Skin epidermis (tissue), 12 donors: ENCODE data around the gene STAG1.
"Not testable (repeated sequence)": the region's sequence is repeated elsewhere in the genome, so short reads cannot be mapped to it uniquely, and the experiment has no call there.

Experiments
- H3K27ac ChIP-seq, 21 experiments: fragments of 200-600 bp; sonication (generic) in 11 of 21; one replicate each; pipeline ENCODE4 v1.5.0; 2020; ENCODE audit warnings: mild to moderate bottlenecking in 3 of 21, inconsistent platforms in 2 of 21, moderate library complexity in 2 of 21
- H3K4me3 ChIP-seq, 7 experiments: fragments of 200-600 bp; sonication (generic) in 2 of 7; one replicate each; pipeline ENCODE4 v1.5.0; 2020; ENCODE audit warnings: inconsistent platforms in 2 of 7, mild to moderate bottlenecking in 2 of 7, moderate library complexity in 1 of 7

The STAG1 gene

DNA sequence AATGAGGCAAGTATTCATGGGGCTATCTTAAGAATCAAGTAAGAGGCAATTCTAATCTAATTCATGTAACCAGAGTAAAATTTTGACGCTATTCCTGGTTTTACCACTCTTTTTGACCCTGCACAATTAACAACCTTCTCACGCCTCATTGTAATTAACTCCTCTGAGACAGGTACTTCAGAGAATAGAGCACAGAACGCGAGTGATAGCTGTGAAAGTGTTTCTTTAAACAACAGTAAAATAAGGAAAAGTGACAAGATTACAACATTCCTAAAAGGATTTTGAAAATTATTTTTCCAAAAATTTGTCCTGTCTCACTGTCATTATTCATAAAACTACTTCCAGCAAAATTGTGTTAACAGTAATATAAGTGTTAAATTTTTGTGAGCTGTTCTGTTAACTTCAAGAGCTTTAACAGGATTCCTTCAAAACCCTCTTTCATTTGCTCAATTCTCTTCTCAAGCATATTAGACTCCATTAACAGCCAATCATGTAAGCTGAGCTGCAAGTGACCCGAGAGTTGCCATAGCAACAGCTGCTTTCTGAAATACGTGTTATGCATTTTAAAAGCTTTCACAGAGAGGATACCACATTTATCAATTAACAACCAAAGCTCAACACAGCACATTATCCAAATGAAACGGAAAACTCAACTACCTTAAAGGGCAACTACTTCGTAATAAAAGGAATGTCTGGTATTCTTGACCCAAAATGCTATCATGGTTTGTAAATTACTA lies 93.1 kb downstream of the STAG1 start:
- Histone ChIP-seq H3K4me3 (no peak overlapping the region), H3K27ac (no peak overlapping the region)

DNA sequence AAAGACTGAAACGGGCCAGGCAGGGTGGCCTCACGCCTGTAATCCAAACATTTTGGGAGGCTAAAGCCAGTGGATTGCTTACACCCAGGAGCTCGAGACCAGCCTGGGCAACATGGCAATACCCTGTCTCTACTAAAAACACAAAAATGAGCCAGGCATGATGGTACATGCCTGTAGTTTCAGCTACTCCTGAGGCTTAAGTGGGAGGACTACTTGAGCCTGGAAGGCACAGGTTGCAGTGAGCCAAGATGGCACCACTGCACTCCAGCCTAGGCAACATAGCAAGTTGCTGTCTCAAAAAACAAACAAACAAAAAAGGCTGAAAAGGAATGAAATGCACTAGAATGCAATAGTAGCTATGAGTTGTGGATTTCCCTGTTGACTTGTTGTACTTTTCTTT lies 94.7 kb downstream of the STAG1 start:
- H3K4me3 ChIP-seq: no peak overlapping the region
- H3K27ac ChIP-seq: no peak overlapping the region

- no peak overlapping the region for H3K4me3 ChIP-seq
Measured at GRCh38 chr3:136653628-136654027, 98.5 kb downstream of the STAG1 start.

DNA sequence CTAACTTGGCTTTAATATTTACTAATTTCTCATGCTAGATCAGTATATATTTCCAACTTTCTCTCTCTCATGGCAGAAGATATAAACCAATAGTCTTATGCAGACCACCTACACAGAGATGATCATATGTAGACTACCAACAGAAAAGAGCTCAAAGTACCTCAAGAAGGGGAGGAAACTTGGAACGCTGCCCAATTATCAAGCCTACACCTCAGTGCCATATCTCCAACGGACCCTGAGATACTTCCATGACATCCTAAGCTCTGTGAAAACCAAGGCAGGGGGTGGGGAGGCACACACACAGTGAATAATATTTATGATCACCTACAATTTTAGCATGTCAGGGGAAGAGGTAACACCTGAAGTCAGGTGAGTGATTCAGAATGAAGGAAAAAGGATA lies 100.6 kb downstream of the STAG1 start:
- H3K27ac ChIP-seq: no peak overlapping the region

More at GRCh38 chr3:136653628-136654027, 98.5 kb downstream of the STAG1 start:
- no peak overlapping the region for H3K27ac ChIP-seq

DNA sequence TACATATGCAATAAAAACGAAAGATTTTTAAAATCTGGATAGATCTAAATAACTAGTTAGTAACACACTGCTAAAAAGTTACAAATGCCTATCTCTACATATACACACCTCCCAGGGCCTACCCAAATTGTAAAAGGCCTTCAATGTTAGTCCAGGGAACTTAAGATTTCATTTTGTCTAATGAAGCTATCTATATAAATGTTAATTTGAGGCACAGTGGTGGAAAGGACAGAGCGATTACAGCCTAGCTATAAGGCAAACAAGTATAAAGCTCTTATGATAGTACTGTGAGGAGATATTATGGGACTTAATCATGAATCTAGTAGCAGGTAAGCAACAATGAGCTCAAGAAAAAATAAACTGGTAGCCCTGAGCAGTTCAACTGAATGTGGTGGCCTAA lies 101.7 kb downstream of the STAG1 start:
- Histone ChIP-seq H3K4me3 (no peak overlapping the region), H3K27ac (no peak overlapping the region)

More for the DNA sequence above, 100.6 kb downstream of the STAG1 start:
- no peak overlapping the region for H3K4me3 ChIP-seq

DNA sequence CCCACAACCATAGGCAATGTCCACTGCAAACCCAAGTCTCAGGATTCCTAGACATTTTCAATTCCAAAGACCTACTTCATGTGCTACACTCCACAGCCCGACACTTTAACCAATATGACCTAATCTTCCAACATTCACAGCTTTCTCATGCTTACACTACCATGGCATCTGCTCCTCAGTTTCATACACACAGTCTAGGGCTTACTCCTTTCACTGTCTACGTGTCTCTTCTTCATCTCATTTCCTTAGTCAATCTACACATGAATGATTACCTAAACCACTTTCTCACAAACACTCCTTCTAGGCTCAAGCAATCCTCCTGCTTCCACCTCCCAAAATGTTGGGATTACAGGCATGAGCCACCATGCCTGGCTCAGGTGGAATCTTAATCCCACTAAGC lies 106.3 kb downstream of the STAG1 start:
- Histone ChIP-seq H3K27ac (no peak overlapping the region), H3K4me3 (no peak overlapping the region)

DNA sequence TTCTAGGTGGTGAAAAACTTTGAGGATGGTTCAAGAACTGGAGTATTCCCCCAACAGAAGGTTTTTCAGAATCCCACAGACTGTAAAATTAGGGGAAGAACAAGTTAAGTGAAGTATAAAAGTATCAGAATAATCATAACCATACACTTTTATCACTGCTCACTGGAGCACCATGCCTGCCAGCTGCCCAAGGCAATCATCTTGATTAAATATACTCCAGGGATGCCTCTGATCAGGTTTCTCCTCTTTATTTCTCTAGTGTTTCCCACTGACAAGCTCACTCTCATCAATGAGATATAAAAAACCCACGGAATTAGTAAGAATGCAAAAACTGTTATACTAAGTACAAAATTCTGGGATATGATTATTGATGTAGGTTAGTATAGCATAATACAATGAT lies 108.0 kb downstream of the STAG1 start:
- Histone ChIP-seq H3K4me3 (no peak overlapping the region), H3K27ac (no peak overlapping the region)

DNA sequence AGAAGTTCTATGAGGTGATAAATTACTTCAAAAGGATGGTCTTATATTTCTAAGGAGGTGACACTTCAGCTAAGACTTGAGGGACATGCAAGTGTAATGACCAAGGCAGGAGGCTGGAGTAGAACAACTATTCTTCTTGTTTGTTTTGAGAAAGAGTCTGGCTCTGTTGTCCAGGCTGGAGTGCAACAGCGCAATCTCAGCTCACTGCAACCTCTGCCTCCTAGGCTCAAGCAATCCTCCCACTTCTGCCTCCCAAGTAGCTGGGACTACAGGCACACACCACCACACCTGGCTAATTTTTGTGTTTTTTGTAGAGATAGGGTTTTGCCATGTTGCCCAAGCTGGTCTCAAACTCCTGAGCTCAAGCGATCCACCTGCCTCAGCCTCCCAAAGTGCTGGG lies 108.8 kb downstream of the STAG1 start:
- H3K27ac ChIP-seq, H3K4me3 ChIP-seq: not testable (repeated sequence)

GRCh38 chr3:136642711-136643110 lies 109.5 kb downstream of the STAG1 start:
- H3K27ac ChIP-seq: no peak overlapping the region
- H3K4me3 ChIP-seq: no peak overlapping the region

DNA sequence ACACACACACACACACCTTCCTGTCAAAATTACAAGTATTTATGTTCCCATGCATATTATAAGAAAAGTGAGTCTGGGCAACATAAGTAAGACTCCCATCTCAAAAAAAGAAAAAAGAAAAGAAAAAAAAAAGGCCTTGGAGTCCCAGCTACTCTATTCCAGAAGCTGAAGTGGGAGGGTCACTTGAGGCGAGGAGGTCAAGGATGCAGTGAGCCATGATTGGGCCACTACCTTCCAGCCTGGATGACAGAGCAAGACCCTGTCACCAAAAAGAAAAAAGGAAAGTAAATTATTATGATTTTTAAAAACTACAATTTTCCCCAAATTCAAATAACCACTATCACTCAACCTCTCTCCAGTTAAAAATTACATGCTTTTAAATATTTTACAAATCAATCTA lies 113.1 kb downstream of the STAG1 start:
- H3K4me3 ChIP-seq: no peak overlapping the region
- no peak overlapping the region for H3K27ac ChIP-seq

- H3K27ac ChIP-seq: no peak overlapping the region
- H3K4me3 ChIP-seq: no peak overlapping the region
Measured at GRCh38 chr3:136637176-136637575, 115.0 kb downstream of the STAG1 start.

DNA sequence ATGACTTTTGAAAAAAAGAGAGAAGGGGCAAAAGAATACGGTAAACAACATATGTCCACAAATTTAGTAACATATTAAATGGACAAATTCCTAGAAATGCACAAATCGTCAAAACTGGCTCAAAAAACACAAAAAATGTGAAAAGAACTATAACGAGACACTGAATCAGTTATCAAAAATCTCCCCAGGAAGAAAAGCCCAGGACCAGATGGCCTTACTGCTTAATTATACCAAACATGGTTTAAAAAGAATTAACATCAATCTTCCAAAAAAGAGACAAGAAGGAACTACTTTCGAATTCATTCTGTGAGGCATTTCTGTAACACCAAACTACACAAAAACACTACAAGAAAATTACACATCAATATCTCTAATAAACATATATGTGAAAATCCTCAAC lies 117.4 kb downstream of the STAG1 start:
- no peak overlapping the region for H3K27ac ChIP-seq
- no peak overlapping the region for H3K4me3 ChIP-seq

DNA sequence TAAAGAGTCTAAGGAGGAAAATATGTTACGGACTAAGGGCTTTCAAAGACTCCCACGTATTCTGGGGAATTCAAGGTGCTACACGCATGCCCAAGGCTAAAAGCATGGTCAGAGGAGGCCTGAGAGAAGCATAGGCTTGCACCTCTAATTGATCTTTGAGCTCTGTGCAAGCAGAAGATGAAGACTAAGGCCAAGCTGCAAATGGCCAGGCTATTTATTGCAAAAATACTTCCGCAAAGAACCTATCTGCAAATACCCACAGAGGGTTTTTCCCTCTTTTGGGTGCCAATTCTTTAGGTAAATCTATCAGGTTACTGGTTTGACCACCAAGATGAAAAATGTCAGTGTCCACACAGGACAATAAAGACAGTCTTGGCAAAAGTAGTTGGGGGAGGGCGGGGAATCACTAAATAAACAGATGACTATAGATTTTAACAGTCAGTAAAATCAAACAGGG lies 119.5 kb downstream of the STAG1 start:
- Histone ChIP-seq H3K27ac (no peak overlapping the region), H3K4me3 (no peak overlapping the region)

- no peak overlapping the region for H3K4me3 ChIP-seq
- no peak overlapping the region for H3K27ac ChIP-seq
Measured at GRCh38 chr3:136631424-136631823, 120.8 kb downstream of the STAG1 start.

DNA sequence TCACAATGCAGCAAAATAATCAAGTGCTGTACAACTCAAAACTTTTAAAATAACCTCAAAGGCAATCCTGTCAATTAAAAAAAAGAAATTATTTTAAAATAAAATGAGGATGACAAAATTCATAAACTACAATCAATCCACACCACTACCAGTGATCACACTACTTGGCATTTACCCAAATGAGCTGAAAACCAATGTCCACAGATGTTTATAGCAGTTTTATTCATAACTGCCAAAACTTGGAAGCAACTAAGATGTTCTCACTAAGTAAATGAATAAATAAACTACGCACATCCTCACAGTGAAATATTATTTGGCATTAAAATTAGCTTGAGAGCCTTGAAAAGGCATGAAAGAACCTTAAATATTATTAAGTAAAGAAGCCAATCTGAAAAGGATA lies 121.3 kb downstream of the STAG1 start:
- H3K4me3 ChIP-seq: no peak overlapping the region

DNA sequence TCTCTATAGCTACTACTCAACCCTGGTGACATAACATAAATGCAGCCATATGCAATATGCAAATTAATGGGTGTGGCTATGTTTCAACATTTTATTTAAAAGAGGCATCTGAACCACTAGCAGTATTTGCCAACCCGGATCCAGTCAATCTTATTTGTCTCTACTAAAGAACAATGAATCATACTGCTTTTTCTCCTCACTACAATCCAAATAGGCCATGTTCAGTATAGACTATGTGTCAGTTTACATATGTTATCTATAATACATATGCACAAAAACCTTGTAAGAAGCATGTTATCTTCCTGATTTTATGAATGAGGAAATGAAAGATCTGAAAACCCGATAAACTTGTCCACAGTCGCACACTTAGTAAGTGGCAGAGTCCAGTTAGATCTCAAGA lies 125.7 kb downstream of the STAG1 start:
- H3K27ac ChIP-seq: no peak overlapping the region
- no peak overlapping the region for H3K4me3 ChIP-seq

More for the DNA sequence above, 121.3 kb downstream of the STAG1 start:
- H3K27ac ChIP-seq: no peak overlapping the region

- Histone ChIP-seq H3K27ac (no peak overlapping the region), H3K4me3 (no peak overlapping the region)
Measured at GRCh38 chr3:136624894-136625815, 127.0 kb downstream of the STAG1 start.

- H3K27ac ChIP-seq: no peak overlapping the region
- H3K4me3 ChIP-seq: no peak overlapping the region
Measured at GRCh38 chr3:136624371-136624770, 127.8 kb downstream of the STAG1 start.

GRCh38 chr3:136621628-136622027 lies 130.6 kb downstream of the STAG1 start:
- Histone ChIP-seq H3K27ac (no peak overlapping the region), H3K4me3 (no peak overlapping the region)

GRCh38 chr3:136620436-136620835 lies 131.7 kb downstream of the STAG1 start:
- no peak overlapping the region for H3K4me3 ChIP-seq
- peak overlapping the region in 2 of 21 experiments; percentile 14 to 39 for H3K27ac ChIP-seq

GRCh38 chr3:136617969-136618525 lies 134.1 kb downstream of the STAG1 start:
- not testable (repeated sequence) for H3K4me3 ChIP-seq, H3K27ac ChIP-seq
